GM18870 (cell line): ENCODE measurements around the gene NUDT2.
"Not testable (repeated sequence)": the region's sequence is repeated elsewhere in the genome, so short reads cannot be mapped to it uniquely, and the experiment has no call there.

Source experiments
- ATAC-seq: cut with Tn5 transposase; IDR thresholded peaks from one replicate; pipeline ENCODE4 v1.9.1; 2021; ENCODE audit warnings: moderate library complexity; ENCODE audit not compliant: unreplicated experiment

NUDT2 gene

GRCh38 chr9:34334916-34335315 is 5.5 kb downstream of the NUDT2 start:
- ATAC-seq: no peak

- no peak for ATAC-seq
Observed at GRCh38 chr9:34335376-34335775, 6.0 kb downstream of the NUDT2 start.

DNA sequence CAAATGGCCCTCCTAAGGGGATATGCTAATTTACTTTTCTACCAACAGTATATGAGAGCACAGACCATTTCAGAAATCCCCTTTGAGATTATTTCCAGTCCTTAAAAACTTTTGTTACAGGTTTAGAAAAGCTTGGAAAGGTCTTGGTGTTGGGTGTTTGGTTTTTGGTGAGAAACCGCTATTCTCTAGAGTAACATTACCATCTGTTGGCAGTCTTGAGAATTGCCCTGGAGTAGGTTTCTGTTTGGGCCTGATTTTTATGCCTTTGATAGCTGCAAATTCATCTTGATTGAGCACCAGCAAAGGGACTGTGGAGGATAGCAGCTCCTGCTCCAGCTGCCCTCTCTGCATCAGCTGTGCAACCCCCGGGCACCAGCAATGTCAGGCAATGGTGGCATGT is 8.0 kb downstream of the NUDT2 start:
- no peak for ATAC-seq

GRCh38 chr9:34338079-34338478 is 8.7 kb downstream of the NUDT2 start:
- not testable (repeated sequence) for ATAC-seq

GRCh38 chr9:34338665-34339385 is 9.5 kb downstream of the NUDT2 start:
- ATAC-seq: no peak

DNA sequence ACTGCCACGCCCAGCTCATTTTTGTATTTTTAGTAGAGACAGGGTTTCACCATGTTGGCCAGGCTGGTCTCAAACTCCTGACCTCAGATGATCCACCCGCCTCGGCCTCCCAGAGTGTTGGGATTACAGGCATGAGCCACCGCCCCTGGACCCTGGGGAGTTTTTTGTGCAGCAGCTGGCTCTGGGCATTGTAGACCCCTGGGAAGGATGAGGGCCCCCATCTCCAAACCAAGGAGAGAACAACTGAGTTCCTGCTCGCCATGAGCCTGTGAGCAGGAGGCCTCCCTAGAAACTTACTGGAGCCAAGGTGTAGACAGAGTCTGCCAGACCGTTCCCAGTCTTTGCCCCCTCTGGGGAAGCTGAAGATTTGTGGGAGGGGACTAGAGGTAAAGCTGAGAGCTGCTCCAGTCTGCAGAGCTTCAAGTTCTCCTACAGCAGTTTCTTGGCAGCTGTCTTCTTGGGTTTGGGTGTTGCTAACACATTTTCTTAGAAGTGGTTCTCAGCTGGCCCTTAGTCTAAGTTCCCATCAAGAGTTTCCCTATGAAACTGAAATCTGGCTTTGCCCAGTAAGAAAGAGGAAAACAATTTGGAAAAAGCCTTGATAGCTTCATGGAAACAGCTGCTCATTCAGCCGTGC is 12.4 kb downstream of the NUDT2 start:
- ATAC-seq: no peak

DNA sequence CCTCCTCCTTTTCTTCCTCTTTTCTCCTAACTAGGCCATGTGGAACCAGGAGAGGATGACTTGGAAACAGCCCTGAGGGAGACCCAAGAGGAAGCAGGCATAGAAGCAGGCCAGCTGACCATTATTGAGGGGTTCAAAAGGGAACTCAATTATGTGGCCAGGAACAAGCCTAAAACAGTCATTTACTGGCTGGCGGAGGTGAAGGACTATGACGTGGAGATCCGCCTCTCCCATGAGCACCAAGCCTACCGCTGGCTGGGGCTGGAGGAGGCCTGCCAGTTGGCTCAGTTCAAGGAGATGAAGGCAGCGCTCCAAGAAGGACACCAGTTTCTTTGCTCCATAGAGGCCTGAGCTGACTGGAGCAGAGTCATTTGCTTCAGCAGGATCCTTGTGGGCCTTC is 13.7 kb downstream of the NUDT2 start:
- no peak for ATAC-seq

DNA sequence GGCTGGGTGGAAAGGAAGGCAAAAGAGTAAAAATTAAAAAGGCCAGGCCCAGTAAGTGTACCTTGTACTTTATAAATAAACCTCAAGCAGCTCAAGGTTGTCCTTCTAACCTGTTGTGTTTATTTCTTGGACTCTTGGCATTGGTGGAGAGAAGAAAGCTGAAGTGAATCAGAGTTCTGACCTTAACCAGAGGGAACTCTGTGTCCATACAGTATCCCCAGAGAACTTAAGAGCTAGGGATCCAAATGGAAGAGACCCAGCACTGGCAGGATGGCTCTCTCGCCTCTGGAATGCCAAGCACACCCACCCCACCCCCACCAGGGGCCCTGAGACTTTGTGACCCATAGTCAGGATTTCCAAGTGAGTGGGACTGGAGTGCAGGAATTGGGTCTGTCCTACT is 14.2 kb downstream of the NUDT2 start:
- no peak for ATAC-seq

- no peak for ATAC-seq
Observed at GRCh38 chr9:34346873-34347799, 17.8 kb downstream of the NUDT2 start.

- no peak for ATAC-seq
Observed at GRCh38 chr9:34347800-34348158, 18.4 kb downstream of the NUDT2 start.

DNA sequence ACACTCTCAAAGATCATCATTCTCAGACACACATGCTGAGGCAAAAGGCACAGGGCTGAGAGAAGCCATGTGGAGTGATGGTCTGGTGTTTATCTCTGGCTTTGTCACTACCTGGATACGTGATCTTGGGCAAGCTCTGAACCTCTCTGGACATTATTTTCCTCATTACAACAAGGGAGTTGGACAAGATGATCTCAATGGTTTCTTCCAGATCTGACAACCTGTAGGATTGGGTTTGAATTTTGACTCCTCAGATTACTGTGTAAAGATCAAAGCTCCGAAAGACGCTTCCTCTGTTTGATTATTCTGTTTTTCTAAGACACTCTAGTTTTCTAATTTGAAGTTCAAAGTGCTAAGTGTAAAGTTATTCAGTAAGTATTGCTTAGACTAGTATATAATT is 20.0 kb downstream of the NUDT2 start:
- no peak for ATAC-seq

DNA sequence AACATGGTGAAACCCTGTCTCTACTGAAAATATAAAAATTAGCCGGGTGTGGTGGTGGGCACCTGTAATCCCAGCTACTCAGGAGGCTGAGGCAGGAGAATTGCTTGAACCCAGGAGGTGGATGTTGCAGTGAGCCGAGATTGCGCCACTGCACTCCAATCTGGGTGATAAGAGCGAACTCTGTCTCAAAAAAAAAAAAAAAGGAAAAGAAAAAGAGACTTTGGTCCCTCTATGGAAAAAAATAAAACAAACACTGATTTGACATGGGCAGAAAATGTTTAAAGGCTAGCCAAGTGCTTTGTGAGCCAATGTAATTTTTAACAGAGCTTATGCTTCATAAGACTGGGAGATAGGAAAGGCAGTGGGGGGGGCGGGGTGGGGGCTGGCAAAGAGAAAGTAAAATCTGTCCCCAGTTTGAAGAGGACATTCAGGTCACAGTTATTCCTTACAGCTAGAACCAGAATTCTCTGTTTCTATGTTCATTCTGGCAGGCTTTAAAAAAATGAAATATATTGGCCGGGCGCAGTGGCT is 22.8 kb downstream of the NUDT2 start:
- ATAC-seq: not testable (repeated sequence)

DNA sequence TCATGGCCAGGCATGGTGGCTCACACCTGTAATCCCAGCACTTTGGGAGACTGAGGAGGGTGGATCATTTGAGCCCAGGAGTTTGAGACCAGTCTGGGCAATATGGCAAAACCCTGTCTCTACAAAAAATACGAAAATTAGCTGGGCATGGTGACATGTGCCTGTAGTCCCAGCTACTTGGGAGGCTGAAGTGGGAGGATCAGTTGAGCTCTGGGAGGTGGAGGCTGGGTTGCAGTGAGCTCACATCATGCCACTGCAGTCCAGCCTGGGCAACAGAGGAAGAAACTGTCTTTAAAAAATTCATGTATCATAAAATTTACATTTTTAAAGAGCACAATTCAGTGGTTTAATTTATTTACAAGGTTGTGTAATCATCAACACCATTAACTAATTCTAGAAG is 23.6 kb downstream of the NUDT2 start:
- ATAC-seq: not testable (repeated sequence)

DNA sequence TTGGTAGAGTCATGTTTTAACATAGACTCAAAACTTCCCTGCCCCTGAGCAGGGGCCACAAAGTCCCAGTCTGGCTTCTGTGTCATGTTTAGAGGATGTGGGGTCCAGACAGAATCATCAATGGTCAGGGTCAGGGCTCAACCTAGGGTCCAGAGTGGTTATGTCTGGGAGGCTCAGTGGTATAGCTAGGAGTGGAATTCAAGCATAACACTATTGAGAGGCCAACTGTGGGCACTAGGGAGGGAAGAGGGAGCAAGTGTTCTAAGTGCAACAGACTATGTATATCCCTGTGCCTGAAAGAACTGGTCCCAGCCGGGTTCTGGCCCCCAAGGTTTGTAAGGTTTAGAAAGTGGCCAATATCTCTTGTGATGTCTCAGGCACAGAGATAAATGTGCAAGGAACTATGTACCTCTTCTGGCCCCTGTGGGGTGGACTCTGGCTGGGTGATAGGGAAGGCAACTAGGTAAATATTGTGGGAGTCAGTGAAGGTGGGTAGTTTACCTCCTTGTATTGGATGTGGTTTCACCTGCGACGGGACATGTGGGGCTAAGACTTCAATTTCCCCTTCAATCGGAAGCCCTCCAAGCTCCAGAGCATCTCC is 33.3 kb downstream of the NUDT2 start:
- ATAC-seq: no peak

DNA sequence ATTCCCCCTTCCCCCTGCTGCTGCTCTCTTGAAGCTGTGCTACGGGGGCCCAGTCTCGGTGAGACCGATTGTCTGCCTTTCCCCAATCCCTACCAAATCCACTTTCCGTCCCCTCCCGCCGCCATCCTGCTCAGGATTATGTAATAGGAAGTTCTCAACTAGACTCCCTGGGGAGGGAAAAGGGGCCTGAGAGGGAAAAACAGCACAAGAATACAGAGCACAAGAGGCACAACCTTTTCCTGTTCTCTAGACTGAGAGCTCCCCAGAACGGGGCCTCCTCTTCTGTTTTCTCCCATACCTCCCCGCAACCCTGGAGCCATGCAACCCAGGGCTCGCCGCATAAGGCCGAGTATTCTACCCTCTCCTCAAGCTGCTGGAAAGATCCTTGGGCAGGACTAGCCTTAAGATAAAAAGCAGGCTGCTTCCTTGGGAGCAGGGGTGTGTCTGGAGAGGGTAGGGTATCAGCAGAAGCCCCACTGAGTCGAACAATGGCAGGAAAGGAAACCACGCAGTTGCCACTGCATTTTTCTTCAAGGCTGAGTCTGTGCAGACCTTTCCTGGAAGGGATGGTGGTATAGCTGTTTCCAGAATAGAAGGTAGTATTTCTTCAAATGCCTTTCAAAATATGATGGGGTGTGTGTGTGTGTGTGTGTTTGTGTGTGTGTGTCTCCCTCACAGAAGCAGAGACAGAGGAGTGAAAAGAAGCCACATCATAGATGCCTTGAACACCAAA is 34.4 kb downstream of the NUDT2 start:
- no peak for ATAC-seq

DNA sequence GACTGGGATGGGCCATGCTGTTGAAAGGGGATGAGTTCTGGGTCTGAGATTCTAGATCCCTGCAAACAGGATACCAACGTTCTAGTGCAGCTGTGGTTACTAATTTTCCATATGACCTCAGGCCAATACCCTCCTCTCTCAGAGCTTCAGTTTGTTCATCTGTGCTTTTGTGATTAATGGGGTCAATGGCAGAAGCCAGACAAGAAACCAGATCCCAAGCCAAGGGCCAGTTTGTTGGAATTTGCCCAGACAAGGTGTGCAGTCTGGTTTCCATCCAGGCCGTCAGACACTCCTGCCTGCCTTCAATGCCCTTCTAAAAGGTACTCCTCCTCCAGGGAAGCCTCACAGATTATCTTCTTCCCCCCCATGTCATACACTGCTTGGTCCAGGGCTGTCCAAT is 35.9 kb downstream of the NUDT2 start:
- no peak for ATAC-seq

DNA sequence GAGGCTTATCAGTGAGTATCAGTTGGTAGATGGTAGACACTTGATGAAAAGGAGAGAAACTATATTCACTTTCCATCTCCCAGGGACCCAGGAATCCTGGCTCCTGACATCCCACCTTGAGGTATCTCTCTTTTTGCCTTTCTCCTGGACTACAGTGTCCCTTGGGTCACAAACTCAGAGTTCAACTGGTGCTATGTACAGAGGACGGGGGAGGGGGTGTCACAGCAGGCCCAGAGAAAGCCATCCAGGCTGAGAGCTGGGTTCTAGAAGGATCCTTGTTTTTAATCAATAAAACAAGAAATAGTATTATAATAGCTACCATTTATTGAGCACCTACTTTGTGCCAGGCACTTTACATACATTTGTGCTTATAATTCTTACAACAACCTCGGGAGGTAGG is 37.0 kb downstream of the NUDT2 start:
- no peak for ATAC-seq

- ATAC-seq: not testable (repeated sequence)
Observed at GRCh38 chr9:34367751-34368410, 38.5 kb downstream of the NUDT2 start.

GRCh38 chr9:34368796-34369195 is 39.4 kb downstream of the NUDT2 start:
- not testable (repeated sequence) for ATAC-seq

GRCh38 chr9:34369636-34370035 is 40.3 kb downstream of the NUDT2 start:
- ATAC-seq: no peak
